ENCODE measurements around the gene UBAC2. TPM values are rescaled to one million over a fixed set of nuclear protein-coding genes. Genes with fewer than 3 reads are reported as not detected.
A peak's percentile ranks its signal among the peaks of the same experiment; 100 is the strongest.

The UBAC2 gene
- total and polyA plus RNA-seq, 2 of the 4 experiments (the other 2 are of a cell fraction): 20.8 to 36.3 TPM

GRCh38 chr13:99355267-99356011, 154.8 kb downstream of the UBAC2 start:
- H2BK15ac ChIP-seq (ENCODE audit: low read depth, low read length): no peak overlapping the region
- CTCF ChIA-PET: no interaction called here
- TF ChIP-seq FOS (IDR thresholded peaks at IDR 0.05; ENCODE audit: low read depth, low read length) (no peak), CHD1 (IDR thresholded peaks at IDR 0.05; ENCODE audit: low read depth, low read length) (no peak), CEBPB (IDR thresholded peaks at IDR 0.05; ENCODE audit: low read depth, low read length) (no peak), POLR2A (IDR thresholded peaks at IDR 0.05; ENCODE audit: low read depth, low read length) (no peak), RFX5 (IDR thresholded peaks at IDR 0.05; ENCODE audit: low read depth, low read length) (no peak), SMC3 (IDR thresholded peaks at IDR 0.05; ENCODE audit: low read depth, low read length) (no peak), MAFK (IDR thresholded peaks at IDR 0.05; ENCODE audit: low read depth, low read length) (no peak), MXI1 (IDR thresholded peaks at IDR 0.05; ENCODE audit: borderline replicate concordance, low read depth, low read length) (no peak), RCOR1 (IDR thresholded peaks at IDR 0.05; ENCODE audit: insufficient replicate concordance, low read length) (no peak)
- TF ChIP-seq, protein P1, sequence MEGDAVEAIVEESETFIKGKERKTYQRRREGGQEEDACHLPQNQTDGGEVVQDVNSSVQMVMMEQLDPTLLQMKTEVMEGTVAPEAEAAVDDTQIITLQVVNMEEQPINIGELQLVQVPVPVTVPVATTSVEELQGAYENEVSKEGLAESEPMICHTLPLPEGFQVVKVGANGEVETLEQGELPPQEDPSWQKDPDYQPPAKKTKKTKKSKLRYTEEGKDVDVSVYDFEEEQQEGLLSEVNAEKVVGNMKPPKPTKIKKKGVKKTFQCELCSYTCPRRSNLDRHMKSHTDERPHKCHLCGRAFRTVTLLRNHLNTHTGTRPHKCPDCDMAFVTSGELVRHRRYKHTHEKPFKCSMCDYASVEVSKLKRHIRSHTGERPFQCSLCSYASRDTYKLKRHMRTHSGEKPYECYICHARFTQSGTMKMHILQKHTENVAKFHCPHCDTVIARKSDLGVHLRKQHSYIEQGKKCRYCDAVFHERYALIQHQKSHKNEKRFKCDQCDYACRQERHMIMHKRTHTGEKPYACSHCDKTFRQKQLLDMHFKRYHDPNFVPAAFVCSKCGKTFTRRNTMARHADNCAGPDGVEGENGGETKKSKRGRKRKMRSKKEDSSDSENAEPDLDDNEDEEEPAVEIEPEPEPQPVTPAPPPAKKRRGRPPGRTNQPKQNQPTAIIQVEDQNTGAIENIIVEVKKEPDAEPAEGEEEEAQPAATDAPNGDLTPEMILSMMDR (conservative IDR thresholded peaks at IDR 0.05; ENCODE audit: low read depth, low read length): no peak
- no peak overlapping the region for H2AFZ ChIP-seq (replicated peaks; ENCODE audit: low read length, poor library complexity)
- H3K18ac ChIP-seq (ENCODE audit: low read depth, low read length): no peak overlapping the region
- H3K9ac ChIP-seq (ENCODE audit: low read depth, low read length): no peak overlapping the region
- H2BK120ac ChIP-seq (ENCODE audit: low read depth, low read length): no peak overlapping the region
- H4K5ac ChIP-seq (ENCODE audit: low read depth, low read length): no peak overlapping the region
- no peak overlapping the region for H4K8ac ChIP-seq (ENCODE audit: low read depth in 2 of 2, low read length in 2 of 2)
- ATAC-seq (ENCODE audit: low read depth) (no peak), DNase-seq (no peak)
- peak overlapping the region; percentile 17 for H2AK9ac ChIP-seq (replicated peaks; ENCODE audit: low read depth, low read length, poor library complexity)
- in situ Hi-C loops (cut with MboI; ENCODE audit: low sequenced_read_pairs): no loop called here
- peaks cover 0 to 19% of the 10 kb centered on the region in 2 experiments; a peak in 2 of 4 replicates for H3K79me1 ChIP-seq (ENCODE audit: low read depth in 1 of 2, low read length in 2 of 2)
- WGBS, 2 experiments (ENCODE audit: extremely low coverage in 2 of 2, insufficient read length in 1 of 2): 100% methylated on average over 2 of the region's 18 CpGs; no CpG with 5 or more reads in 1 of the 2 experiments
- dilution Hi-C loops (cut with HindIII; ENCODE audit: low sequenced_read_pairs, unreplicated experiment): no loop called here
- H3K14ac ChIP-seq (replicated peaks; ENCODE audit: low read depth, low read length): no peak overlapping the region
- POLR2A ChIA-PET (ENCODE audit: unreplicated experiment): no interaction called here
- H3K23ac ChIP-seq (ENCODE audit: low read depth, low read length): no peak overlapping the region
- peak overlapping the region; percentile 94; the same call in 1 of the 2 replicates for H3K4me2 ChIP-seq (ENCODE audit: low read depth, low read length)
- no peaks in the 10 kb centered on the region for H3K27me3 ChIP-seq (ENCODE audit: control insufficient read depth, insufficient read depth, low read length)
- no peak overlapping the region for H3K27ac ChIP-seq (ENCODE audit: insufficient read depth, low read length)
- H3K4me3 ChIP-seq (ENCODE audit: insufficient read depth, low read depth, low read length): no peak overlapping the region
- peaks cover 16% of the 10 kb centered on the region for H3K4me1 ChIP-seq (ENCODE audit: control insufficient read depth, insufficient read depth, low read length)
- no peak overlapping the region for H3K56ac ChIP-seq (ENCODE audit: extremely low read depth, insufficient read depth, low read length)
- H2BK20ac ChIP-seq (ENCODE audit: low read depth, low read length): no peak overlapping the region
- H3K9me3 ChIP-seq (ENCODE audit: control insufficient read depth, insufficient read depth, low read length): no peaks in the 10 kb centered on the region
- no TSS peak for BruUV-seq (replicated peaks)
- no peak overlapping the region for H2BK5ac ChIP-seq (ENCODE audit: low read depth, low read length, poor library complexity, severe bottlenecking)
- H4K91ac ChIP-seq (ENCODE audit: insufficient read depth, low read depth, low read length): no peak overlapping the region
- peaks cover 5% of the 10 kb centered on the region for H3K36me3 ChIP-seq (ENCODE audit: control insufficient read depth, insufficient read depth, low read length)
- intact Hi-C loops (cut with micrococcal nuclease): no loop called here
- H3K9me1 ChIP-seq (ENCODE audit: insufficient read depth, low read length): peaks cover 24% of the 10 kb centered on the region
- peaks cover 36% of the 10 kb centered on the region for H4K20me1 ChIP-seq (ENCODE audit: insufficient read depth, low read length)
- peak overlapping the region; percentile 36; the same call in 1 of the 2 replicates for H2AK5ac ChIP-seq (ENCODE audit: low read depth, low read length)
- H3K4ac ChIP-seq (ENCODE audit: low read depth, low read length): no peak overlapping the region

Data from IMR-90 (cell line).